GM18508 (cell line): Measurements from ENCODE around the gene USP6.
"Not testable (repeated sequence)": the region's sequence is repeated elsewhere in the genome, so short reads cannot be mapped to it uniquely, and the experiment has no call there.

Experiments
- ATAC-seq: cut with Tn5 transposase; IDR thresholded peaks from one replicate; pipeline ENCODE4 v1.9.1; 2021; ENCODE audit warnings: moderate number of reproducible peaks; ENCODE audit not compliant: insufficient read depth, unreplicated experiment

USP6 gene

GRCh38 chr17:5183410-5183793, 67.6 kb downstream of the USP6 start:
- no peak for ATAC-seq

GRCh38 chr17:5184288-5184687, 68.5 kb downstream of the USP6 start:
- ATAC-seq, result no peak

- peak; percentile 64 for ATAC-seq
Measured at GRCh38 chr17:5191541-5192417, 75.9 kb downstream of the USP6 start, which contains the start of gene ZNF594. ZNF594 (minus strand) TSS chr17:5191868; CDS start chr17:5184256, 7,612 bp downstream.

GRCh38 chr17:5194346-5194745, 78.5 kb downstream of the USP6 start:
- ATAC-seq, result no peak

- ATAC-seq, result no peak
Measured at GRCh38 chr17:5198472-5198871, 82.6 kb downstream of the USP6 start.

GRCh38 chr17:5200360-5200759, 84.5 kb downstream of the USP6 start:
- no peak for ATAC-seq

- ATAC-seq, result no peak
Measured at GRCh38 chr17:5201011-5201410, 85.2 kb downstream of the USP6 start.

- ATAC-seq, result no peak
Measured at GRCh38 chr17:5203178-5203907, 87.5 kb downstream of the USP6 start.

- ATAC-seq, result no peak
Measured at GRCh38 chr17:5203908-5204294, 88.1 kb downstream of the USP6 start.

- ATAC-seq, result no peak
Measured at GRCh38 chr17:5209396-5209795, 93.6 kb downstream of the USP6 start.

- no peak for ATAC-seq
Measured at GRCh38 chr17:5210091-5210490, 94.3 kb downstream of the USP6 start.

- no peak for ATAC-seq
Measured at GRCh38 chr17:5210614-5211252, 94.9 kb downstream of the USP6 start.

GRCh38 chr17:5211458-5211857, 95.6 kb downstream of the USP6 start:
- ATAC-seq, result no peak

GRCh38 chr17:5217562-5217961, 101.7 kb downstream of the USP6 start:
- ATAC-seq, result not testable (repeated sequence)

- ATAC-seq, result no peak
Measured at GRCh38 chr17:5219536-5219935, 103.7 kb downstream of the USP6 start.

- no peak for ATAC-seq
Measured at GRCh38 chr17:5220074-5220473, 104.2 kb downstream of the USP6 start.

- ATAC-seq, result not testable (repeated sequence)
Measured at GRCh38 chr17:5221912-5222311, 106.1 kb downstream of the USP6 start.
